Effector memory CD4-positive, alpha-beta T cell (primary cell): Measurements from ENCODE around the gene SLC39A11.
"Not testable (repeated sequence)": the region's sequence is repeated elsewhere in the genome, so short reads cannot be mapped to it uniquely, and the experiment has no call there.

ENCODE experiments used
- DNase-seq, 3 donors: peaks; one replicate each; pipeline ENCODE4 v3.0.0-alpha.2; 2020
- H3K27ac ChIP-seq: 2 replicates; pipeline ENCODE4 v1.7.0; 2013; ENCODE audit warnings: mild to moderate bottlenecking, low read length, moderate library complexity; ENCODE audit not compliant: insufficient read depth, poor library complexity, severe bottlenecking
- H3K27me3 ChIP-seq: replicated peaks from 2 replicates; pipeline ENCODE4 v1.7.0; 2013; ENCODE audit warnings: mild to moderate bottlenecking, low read length; ENCODE audit not compliant: insufficient read depth, control insufficient read depth, poor library complexity, severe bottlenecking
- H3K36me3 ChIP-seq: 2 replicates; pipeline ENCODE4 v1.7.0; 2013; ENCODE audit warnings: mild to moderate bottlenecking, low read length, moderate library complexity; ENCODE audit not compliant: control insufficient read depth, insufficient read depth
- H3K4me1 ChIP-seq: 2 replicates; pipeline ENCODE4 v1.7.0; 2013; ENCODE audit warnings: low read length, mild to moderate bottlenecking; ENCODE audit not compliant: control insufficient read depth, insufficient read depth, poor library complexity, severe bottlenecking
- H3K4me3 ChIP-seq: 2 replicates; pipeline ENCODE4 v1.7.0; 2013; ENCODE audit warnings: low read length, low read depth, mild to moderate bottlenecking; ENCODE audit not compliant: insufficient read depth, poor library complexity, severe bottlenecking
- H3K9me3 ChIP-seq: 2 replicates; pipeline ENCODE4 v1.7.0; 2013; ENCODE audit warnings: mild to moderate bottlenecking, low read length, moderate library complexity; ENCODE audit not compliant: control insufficient read depth

The SLC39A11 gene

DNA sequence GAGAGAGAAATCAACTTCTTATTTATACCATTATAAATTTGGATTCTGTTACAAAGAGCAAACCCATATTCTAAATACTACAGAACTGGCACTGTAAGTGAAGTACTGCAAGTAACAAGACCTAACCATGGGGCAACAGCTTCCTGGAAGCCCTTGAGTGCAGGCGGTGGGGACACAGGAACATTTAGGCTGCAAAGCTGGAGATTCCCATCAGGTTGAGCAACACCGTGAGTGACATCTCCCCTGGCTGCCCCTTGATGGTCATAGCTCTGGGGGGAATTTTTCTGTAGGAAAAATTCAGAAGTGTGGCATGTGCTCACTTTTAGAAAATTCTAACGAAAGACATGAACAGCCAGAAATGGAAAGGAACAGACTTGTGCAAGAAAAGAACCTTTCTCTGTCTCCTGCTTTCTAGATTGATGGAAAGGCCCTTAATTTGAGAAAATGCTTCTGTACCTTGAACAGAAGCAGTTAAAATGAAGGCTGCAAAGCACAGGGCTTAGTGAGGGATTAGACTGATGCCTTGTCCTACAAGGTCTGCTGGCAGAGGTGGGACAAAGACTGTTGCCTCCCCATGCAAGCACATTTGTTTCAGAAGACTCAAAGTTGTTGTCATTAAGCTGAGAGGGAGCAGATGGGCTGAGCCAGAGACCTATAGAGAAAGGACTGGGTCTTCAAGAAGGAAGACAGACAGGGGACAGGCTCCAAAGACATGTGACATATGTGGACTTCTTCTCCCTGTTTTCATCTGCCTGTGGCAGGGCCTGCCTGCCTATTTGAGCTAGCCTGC is 380.8 kb downstream of the SLC39A11 start:
- Histone ChIP-seq H3K36me3 (no peaks in the 10 kb centered on the region), H3K4me1 (peaks cover 10% of the 10 kb centered on the region), H3K27ac (no peak overlapping the region), H3K4me3 (no peak overlapping the region), H3K27me3 (no peaks in the 10 kb centered on the region), H3K9me3 (peaks cover 5% of the 10 kb centered on the region)
- no peak for DNase-seq

DNA sequence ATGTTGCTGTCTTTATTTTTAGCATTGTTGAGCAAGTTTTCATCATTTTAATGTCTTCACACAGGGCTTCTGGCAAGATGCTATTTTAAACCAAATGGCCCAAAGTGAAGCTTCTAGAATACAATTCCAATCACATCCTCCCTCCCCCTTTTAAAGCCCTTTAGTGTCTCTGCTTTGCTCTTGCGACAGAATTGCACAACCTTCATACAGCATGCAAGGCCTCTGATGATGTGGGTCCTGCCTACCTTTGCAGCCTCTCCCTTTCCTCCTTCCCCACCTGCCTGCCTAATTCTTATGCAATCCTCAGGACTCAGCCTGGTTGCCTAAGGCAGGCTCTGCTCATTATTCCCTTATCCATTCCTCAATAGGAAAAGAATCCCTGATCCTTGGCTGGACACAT is 381.7 kb downstream of the SLC39A11 start:
- no peak overlapping the region for H3K4me3 ChIP-seq
- H3K4me1 ChIP-seq, result peaks cover 10% of the 10 kb centered on the region
- H3K27me3 ChIP-seq, result no peaks in the 10 kb centered on the region
- no peak overlapping the region for H3K27ac ChIP-seq
- H3K36me3 ChIP-seq, result no peaks in the 10 kb centered on the region
- peaks cover 5% of the 10 kb centered on the region for H3K9me3 ChIP-seq
- DNase-seq, result no peak

DNA sequence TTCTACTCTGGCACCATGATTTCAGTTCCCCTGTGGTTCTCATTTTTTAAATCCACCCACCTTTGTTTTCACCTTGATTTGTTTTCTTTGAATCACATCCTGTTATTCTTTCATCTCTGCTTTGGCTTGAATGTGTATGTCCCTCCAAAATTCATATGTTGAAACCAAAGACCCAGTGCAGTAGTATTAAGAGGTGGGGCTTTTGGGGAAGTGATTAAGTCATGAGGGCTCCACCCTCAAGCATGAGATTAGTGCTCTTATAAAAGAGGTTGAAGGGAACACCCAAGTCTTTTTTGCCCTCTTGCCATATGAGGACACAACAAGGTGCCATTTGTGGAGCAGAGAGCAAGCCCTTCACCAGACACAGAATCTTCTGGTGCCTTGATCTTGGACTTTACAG is 382.3 kb downstream of the SLC39A11 start:
- DNase-seq, result no peak

DNA sequence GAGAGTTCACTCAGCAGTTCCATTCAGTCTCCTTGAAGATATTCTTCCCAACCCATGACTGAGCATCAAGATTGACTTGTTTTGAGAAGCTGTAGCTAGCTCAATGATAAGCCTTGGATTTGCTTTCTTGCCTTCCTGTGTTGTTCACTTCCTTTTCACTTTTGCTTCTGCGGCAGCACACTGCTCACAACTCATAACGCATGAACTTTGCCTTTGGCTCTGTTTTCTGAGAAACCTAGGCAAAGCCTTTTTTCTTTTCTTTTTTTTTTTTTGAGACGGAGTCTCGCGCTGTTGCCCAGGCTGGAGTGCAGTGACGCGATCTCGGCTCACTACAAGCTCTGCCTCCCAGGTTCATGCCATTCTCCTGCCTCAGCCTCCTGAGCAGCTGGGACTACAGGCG is 383.8 kb downstream of the SLC39A11 start:
- not testable (repeated sequence) for H3K27ac ChIP-seq, H3K27me3 ChIP-seq, DNase-seq, H3K4me3 ChIP-seq, H3K9me3 ChIP-seq, H3K4me1 ChIP-seq, H3K36me3 ChIP-seq

More for the DNA sequence above, 382.3 kb downstream of the SLC39A11 start:
- H3K27me3 ChIP-seq, result no peaks in the 10 kb centered on the region
- no peak overlapping the region for H3K27ac ChIP-seq
- no peaks in the 10 kb centered on the region for H3K36me3 ChIP-seq
- H3K9me3 ChIP-seq, result peaks cover 5% of the 10 kb centered on the region
- no peak overlapping the region for H3K4me3 ChIP-seq
- peaks cover 10% of the 10 kb centered on the region for H3K4me1 ChIP-seq

DNA sequence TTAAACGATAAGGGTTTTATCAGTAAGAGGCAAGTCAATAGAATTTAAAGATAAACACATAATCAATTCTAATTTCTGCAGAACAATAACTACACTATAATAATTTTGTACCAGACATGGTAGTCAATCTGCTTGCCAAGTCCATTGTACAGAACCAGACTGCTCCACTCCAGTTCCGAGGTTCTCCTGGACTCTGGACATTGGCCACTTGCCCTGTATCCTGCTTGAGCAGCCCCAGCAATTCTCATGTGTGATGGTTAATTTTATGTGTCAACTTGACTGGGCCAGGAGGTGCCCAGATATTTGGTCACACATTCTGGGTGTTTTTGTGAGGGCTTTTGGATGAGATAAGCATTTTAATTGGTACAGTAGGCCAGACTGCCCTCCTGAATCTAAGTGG is 384.6 kb downstream of the SLC39A11 start:
- Histone ChIP-seq H3K4me1 (peaks cover 10% of the 10 kb centered on the region), H3K4me3 (no peak overlapping the region), H3K27me3 (no peaks in the 10 kb centered on the region), H3K36me3 (no peaks in the 10 kb centered on the region), H3K9me3 (peaks cover 5% of the 10 kb centered on the region), H3K27ac (no peak overlapping the region)
- no peak for DNase-seq

DNA sequence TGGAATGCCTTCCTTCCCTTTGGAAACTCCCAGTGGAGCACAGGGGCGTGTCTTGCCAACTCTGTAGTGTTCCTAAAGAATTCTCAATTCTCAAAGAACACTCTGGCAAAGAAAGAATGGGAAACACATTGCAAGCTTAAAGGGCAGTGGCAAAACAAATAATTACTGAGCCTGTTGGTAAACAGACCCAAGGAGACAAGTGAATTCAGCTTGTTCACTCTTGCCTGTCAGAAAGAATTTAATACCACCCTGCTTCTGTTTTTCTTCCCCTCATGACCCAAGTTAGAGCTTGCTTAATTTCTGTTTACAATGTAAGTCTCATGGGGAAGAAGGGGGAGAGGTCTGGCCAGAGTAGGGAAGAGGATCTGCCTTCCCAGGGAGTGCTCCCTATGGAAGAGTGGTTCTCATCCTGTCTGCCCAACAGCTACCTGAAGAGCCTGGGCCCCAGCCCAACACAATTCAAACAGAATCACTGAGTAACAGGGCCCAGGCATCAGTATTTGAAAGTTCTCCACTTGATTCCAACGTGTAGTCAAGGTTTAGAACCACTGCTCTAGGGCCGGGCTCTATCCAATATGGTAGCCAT is 386.0 kb downstream of the SLC39A11 start:
- Histone ChIP-seq H3K36me3 (no peaks in the 10 kb centered on the region), H3K4me3 (no peak overlapping the region), H3K27me3 (no peaks in the 10 kb centered on the region), H3K27ac (no peak overlapping the region), H3K9me3 (peaks cover 3% of the 10 kb centered on the region), H3K4me1 (peaks cover 10% of the 10 kb centered on the region)
- no peak for DNase-seq

DNA sequence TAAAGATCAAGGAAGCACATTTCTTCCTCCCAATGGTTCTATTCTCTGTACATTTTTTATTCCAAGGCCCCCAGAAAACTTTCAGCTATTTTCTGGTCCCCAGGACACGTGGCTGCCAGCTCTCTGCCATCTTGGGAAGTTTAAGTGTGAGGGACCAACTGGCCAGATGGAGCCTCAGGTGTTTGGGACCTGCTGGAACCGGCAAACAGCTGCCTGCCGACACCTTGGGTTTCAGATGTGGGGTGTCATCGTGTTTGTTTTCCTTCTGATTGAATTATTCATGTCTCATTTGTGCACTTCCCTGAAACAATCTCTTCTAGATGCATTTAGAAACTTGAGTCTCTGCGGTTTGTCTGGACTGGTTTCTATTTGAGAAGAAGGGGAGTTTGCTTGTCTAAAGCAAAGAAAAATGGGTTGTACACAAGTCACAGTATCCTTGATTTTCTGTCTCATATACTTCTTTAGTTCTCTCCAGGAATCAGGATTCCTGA is 386.5 kb downstream of the SLC39A11 start:
- Histone ChIP-seq H3K27me3 (no peaks in the 10 kb centered on the region), H3K36me3 (no peaks in the 10 kb centered on the region), H3K9me3 (no peaks in the 10 kb centered on the region), H3K4me3 (no peak overlapping the region), H3K27ac (no peak overlapping the region), H3K4me1 (peaks cover 10% of the 10 kb centered on the region)
- DNase-seq, result no peak

DNA sequence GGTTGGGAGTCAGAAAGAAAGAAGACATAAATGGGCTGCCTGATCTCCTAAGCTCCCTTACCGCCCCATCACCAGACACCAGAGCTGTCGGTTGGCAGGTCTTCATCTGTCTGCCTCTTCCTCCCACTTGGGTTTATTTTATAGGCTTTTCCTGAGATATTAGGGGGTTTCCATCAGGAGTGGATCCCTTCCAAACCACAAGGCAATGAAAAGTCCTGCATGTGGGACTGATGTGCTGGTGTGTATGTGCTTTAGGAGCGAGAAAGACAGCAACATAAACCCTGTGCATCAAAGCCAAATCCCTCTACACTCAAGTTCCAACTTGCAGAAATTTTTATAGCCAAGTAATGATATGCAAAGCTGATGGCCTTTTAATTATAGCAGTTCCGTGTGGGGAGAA is 389.5 kb downstream of the SLC39A11 start:
- no peak overlapping the region for H3K27ac ChIP-seq
- DNase-seq, result no peak
- no peaks in the 10 kb centered on the region for H3K27me3 ChIP-seq
- no peaks in the 10 kb centered on the region for H3K4me1 ChIP-seq
- H3K36me3 ChIP-seq, result no peaks in the 10 kb centered on the region
- H3K4me3 ChIP-seq, result no peak overlapping the region
- H3K9me3 ChIP-seq, result no peaks in the 10 kb centered on the region

DNA sequence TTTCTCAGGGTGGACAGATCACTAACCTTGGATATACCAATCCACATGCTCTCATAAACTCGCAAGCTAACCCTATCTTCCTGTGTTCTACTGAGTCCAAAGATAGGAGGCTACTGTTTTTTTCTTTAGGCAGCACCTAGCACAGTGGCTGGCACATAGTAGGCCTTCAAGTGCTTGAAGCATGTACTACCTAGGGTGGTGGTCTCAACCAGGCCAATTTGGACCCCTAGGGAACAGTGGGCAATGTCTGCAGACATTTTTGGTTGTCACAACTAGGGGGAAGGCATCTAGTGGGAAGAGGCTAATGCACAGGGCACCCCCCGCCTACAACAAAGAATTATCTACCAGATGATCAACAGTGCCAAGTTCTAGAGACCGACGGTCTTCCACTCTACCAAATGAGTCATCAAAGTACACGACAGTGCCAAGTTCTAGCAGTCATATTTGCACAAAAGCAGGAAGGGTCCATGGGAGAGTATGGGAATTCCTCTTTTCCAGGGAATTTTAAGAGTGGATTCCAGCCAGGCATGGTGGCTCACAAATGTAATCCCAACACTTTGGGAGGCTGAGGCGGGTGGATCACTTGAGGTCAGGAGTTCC is 390.3 kb downstream of the SLC39A11 start:
- Histone ChIP-seq H3K27ac (no peak overlapping the region), H3K27me3 (no peaks in the 10 kb centered on the region), H3K4me3 (no peak overlapping the region), H3K9me3 (no peaks in the 10 kb centered on the region), H3K4me1 (no peaks in the 10 kb centered on the region), H3K36me3 (no peaks in the 10 kb centered on the region)
- DNase-seq, result no peak

DNA sequence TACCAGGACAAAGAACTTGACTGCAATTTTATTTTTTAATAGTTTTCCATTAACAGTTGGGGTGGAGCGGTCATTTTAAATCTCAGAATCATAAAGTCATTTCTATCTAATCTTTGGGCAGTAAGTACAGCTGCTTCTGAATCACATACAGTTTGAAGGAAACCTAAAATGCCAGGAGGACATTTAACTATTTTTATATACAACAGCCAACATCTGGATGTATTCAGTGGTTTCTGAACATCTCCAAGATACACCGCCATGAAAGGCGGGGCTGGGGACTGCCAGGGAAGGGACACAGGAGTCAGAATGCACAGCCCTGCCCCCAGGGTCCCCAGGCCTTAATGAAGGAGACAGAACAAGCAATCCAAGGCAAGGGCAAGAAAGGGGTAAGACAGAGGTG is 392.3 kb downstream of the SLC39A11 start:
- H3K27me3 ChIP-seq, result no peaks in the 10 kb centered on the region
- H3K36me3 ChIP-seq, result no peaks in the 10 kb centered on the region
- no peak overlapping the region for H3K27ac ChIP-seq
- H3K4me3 ChIP-seq, result no peak overlapping the region
- no peak for DNase-seq
- no peaks in the 10 kb centered on the region for H3K9me3 ChIP-seq
- no peaks in the 10 kb centered on the region for H3K4me1 ChIP-seq
